HFFc6 (cell line): ENCODE data around the gene ALDH3B2. TPM values are rescaled to one million over a fixed set of nuclear protein-coding genes. Genes with fewer than 3 reads are reported as not detected.
"Not testable (repeated sequence)": the region's sequence is repeated elsewhere in the genome, so short reads cannot be mapped to it uniquely, and the experiment has no call there.

Source experiments
- DNase-seq: peaks from one replicate; pipeline ENCODE4 v3.0.0-alpha.2; 2018
- H3K27ac Mint-ChIP-seq: 2 replicates; pipeline ENCODE4 v1.8.0; 2020; ENCODE audit warnings: mild to moderate bottlenecking, mixed read lengths
- H3K27me3 Mint-ChIP-seq: 2 replicates; pipeline ENCODE4 v1.8.0; 2021; ENCODE audit warnings: mild to moderate bottlenecking, moderate library complexity, mixed read lengths; ENCODE audit not compliant: insufficient read depth
- H3K36me3 Mint-ChIP-seq: 2 replicates; pipeline ENCODE4 v1.8.0; 2021; ENCODE audit warnings: low read depth, mixed read lengths
- H3K4me1 Mint-ChIP-seq: 2 replicates; pipeline ENCODE4 v1.8.0; 2020; ENCODE audit warnings: low read depth, mixed read lengths
- H3K4me3 Mint-ChIP-seq: 2 replicates; pipeline ENCODE4 v1.8.0; 2020; ENCODE audit warnings: mild to moderate bottlenecking, moderate library complexity, mixed read lengths
- H3K9me3 Mint-ChIP-seq: 2 replicates; pipeline ENCODE4 v1.8.0; 2020; ENCODE audit warnings: mild to moderate bottlenecking, mixed read lengths
- total RNA-seq, 6 experiments: library from RNA; stranded (reverse); fragmentation: NEBNext Ultra II Directional; extraction: Animal tissue kit (Norgen Biotek cat#: 25700); gene quantifications; 2 replicates in 1 of 6; 3 replicates in 5 of 6; pipeline ENCODE4 v1.2.3, GENCODE V29; 2021
- TF ChIP-seq, protein P1 (sequence below): fragments of 200-600 bp; sonication (generic); IDR thresholded peaks from 2 replicates; pipeline ENCODE4 v1.5.0; 2021; ENCODE audit warnings: antibody characterized with exemption, mild to moderate bottlenecking

ALDH3B2 gene
- total RNA-seq, 6 experiments from 2014 or later: not detected

DNA sequence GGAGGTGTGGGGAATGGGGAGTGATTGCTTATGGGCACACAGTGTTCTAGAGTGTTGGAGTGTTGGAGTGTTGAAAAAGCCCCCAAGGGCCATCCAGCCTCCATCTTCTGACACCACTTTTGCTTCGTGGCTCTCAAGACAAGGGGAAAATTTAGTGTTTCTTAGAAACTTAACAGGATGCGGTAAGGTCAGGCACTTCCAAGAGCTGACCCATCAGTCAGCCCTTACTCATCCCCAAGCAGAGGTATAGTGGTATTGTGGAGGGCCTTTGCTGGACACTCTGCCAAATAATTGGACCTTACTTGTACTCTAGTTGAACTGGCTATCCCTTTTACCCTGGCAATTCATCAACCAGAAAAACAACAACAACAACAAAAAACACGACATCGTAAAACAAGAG is 14.8 kb upstream of the ALDH3B2 start:
- TF ChIP-seq, protein P1, sequence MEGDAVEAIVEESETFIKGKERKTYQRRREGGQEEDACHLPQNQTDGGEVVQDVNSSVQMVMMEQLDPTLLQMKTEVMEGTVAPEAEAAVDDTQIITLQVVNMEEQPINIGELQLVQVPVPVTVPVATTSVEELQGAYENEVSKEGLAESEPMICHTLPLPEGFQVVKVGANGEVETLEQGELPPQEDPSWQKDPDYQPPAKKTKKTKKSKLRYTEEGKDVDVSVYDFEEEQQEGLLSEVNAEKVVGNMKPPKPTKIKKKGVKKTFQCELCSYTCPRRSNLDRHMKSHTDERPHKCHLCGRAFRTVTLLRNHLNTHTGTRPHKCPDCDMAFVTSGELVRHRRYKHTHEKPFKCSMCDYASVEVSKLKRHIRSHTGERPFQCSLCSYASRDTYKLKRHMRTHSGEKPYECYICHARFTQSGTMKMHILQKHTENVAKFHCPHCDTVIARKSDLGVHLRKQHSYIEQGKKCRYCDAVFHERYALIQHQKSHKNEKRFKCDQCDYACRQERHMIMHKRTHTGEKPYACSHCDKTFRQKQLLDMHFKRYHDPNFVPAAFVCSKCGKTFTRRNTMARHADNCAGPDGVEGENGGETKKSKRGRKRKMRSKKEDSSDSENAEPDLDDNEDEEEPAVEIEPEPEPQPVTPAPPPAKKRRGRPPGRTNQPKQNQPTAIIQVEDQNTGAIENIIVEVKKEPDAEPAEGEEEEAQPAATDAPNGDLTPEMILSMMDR: no peak
- H3K27ac Mint-ChIP-seq: no peak overlapping the region
- no peaks in the 10 kb centered on the region; the same call in 1 of the 2 replicates for H3K4me1 Mint-ChIP-seq
- DNase-seq: no peak
- peaks cover 35% of the 10 kb centered on the region for H3K27me3 Mint-ChIP-seq
- no peaks in the 10 kb centered on the region for H3K9me3 Mint-ChIP-seq
- H3K36me3 Mint-ChIP-seq: no peaks in the 10 kb centered on the region
- H3K4me3 Mint-ChIP-seq: no peak overlapping the region

GRCh38 chr11:67687986-67688385 is 13.6 kb upstream of the ALDH3B2 start:
- Mint-ChIP-seq H3K36me3 (no peaks in the 10 kb centered on the region), H3K9me3 (no peaks in the 10 kb centered on the region), H3K4me1 (no peaks in the 10 kb centered on the region; the same call in 1 of the 2 replicates), H3K27ac (no peak overlapping the region), H3K27me3 (peaks cover 39% of the 10 kb centered on the region), H3K4me3 (no peak overlapping the region)
- TF ChIP-seq, protein P1: no peak
- no peak for DNase-seq

DNA sequence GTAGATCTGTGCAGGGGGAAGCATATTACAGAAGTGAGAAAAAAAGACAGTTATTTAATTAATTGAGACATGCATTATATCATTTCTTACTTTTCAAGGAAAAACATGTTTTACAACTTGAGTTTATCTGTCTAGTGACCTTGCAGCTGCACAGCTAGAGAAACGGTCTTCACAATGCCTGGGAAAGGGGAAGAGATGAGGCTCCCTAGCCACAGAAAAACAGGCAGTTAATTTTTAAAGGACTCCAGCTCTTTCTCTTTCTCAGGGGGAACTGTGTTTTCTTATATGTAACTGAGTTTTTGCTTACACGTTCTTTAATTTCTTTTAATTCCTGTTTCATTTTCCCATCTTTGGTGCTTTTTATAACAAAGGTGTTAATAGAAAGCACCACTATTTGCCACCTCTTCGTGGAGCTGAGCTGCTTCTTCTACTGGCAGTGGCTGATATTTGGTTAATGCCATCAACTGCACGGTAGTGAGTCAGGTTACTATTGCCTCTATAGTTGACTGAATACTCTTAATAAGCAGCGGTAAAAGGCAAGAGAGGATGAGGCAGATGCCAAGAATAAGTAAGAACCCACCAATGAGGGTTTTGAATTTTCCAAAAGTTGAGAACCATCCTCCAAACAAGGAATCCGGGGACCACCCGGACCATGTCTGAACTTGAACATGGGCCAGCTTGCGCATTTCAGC is 11.4 kb upstream of the ALDH3B2 start:
- not testable (repeated sequence) for H3K27ac Mint-ChIP-seq, H3K36me3 Mint-ChIP-seq, H3K4me1 Mint-ChIP-seq, DNase-seq, H3K4me3 Mint-ChIP-seq, H3K9me3 Mint-ChIP-seq
- H3K27me3 Mint-ChIP-seq: peaks cover 41% of the 10 kb centered on the region

DNA sequence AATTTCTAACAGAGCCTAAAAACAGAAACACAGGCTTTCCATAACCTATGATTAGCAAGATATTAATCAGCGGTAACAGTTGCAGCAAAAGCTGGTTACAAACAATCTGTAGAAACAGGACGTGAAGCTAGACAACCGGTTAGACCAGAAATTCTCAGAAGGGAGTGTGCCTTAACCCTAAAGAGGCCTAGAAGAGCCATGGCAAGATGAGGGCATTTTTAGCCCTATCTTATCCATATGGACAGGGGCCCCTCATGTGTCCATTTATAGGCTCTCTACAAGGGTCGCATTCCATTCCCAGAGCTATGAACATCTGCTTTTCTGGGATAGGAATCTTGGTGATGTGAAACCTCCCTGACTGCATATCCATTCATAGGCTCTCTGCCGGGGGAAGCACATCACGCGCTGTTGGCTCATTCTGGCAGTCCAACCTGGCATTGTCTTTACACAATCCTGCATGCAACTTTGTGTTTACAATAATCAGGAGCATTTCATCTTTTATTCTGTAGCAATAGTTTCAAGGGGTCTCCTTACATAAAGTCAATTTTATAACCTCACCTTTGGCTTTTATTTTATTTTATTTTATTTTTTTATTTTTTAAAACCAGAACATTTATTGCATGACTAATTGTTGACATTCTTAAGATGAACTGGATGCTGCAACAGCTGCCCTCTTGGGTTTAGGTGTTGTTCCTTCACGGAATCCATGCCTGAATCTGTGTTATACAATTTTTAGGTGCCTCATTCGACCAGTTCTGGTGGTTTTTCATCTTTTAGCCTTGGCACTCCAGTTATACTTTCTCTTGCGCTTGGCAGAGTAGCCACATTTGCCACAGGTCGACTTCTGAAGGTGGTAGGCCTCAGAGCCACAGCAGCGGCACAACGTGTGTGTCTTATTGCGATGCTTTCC is 8.0 kb upstream of the ALDH3B2 start:
- not testable (repeated sequence) for H3K9me3 Mint-ChIP-seq, DNase-seq, H3K36me3 Mint-ChIP-seq, H3K4me3 Mint-ChIP-seq, H3K4me1 Mint-ChIP-seq, H3K27ac Mint-ChIP-seq
- H3K27me3 Mint-ChIP-seq: peaks cover 28% of the 10 kb centered on the region

- H3K36me3 Mint-ChIP-seq: no peaks in the 10 kb centered on the region
- TF ChIP-seq, protein P1: no peak
- DNase-seq: no peak
- H3K27me3 Mint-ChIP-seq: peaks cover 39% of the 10 kb centered on the region
- H3K4me3 Mint-ChIP-seq: no peak overlapping the region
- H3K4me1 Mint-ChIP-seq: no peaks in the 10 kb centered on the region
- H3K27ac Mint-ChIP-seq: no peak overlapping the region
- no peaks in the 10 kb centered on the region; the same call in 1 of the 2 replicates for H3K9me3 Mint-ChIP-seq
Observed at GRCh38 chr11:67680696-67681470, 6.5 kb upstream of the ALDH3B2 start.

- TF ChIP-seq, protein P1: no peak
- H3K27me3 Mint-ChIP-seq: peaks cover 46% of the 10 kb centered on the region
- DNase-seq: no peak
- no peak overlapping the region for H3K4me3 Mint-ChIP-seq
- no peak overlapping the region for H3K27ac Mint-ChIP-seq
- peaks cover 5% of the 10 kb centered on the region; the same call in 1 of the 2 replicates for H3K9me3 Mint-ChIP-seq
- H3K4me1 Mint-ChIP-seq: no peaks in the 10 kb centered on the region
- H3K36me3 Mint-ChIP-seq: no peaks in the 10 kb centered on the region
Observed at GRCh38 chr11:67675058-67675747, 780 bp upstream of the ALDH3B2 start.
